ENCODE data around the gene AOPEP. TPM values are rescaled to one million over a fixed set of nuclear protein-coding genes. Genes with fewer than 3 reads are reported as not detected.
A peak's percentile ranks its signal among the peaks of the same experiment; 100 is the strongest.

The AOPEP gene
- total RNA-seq, 4 donors from 2014 or later: 56.5 to 160 (median 103) TPM

- Histone ChIP-seq H3K27ac (peak overlapping the region; percentile 87 to 96 (median 90)), H3K27me3 (no peaks in the 10 kb centered on the region), H3K4me3 (no peak overlapping the region), H3K9me3 (no peaks in the 10 kb centered on the region), H3K36me3 (peaks cover 0 to 5% of the 10 kb centered on the region in 2 donors), H3K4me1 (peaks cover 86% of the 10 kb centered on the region in 2 donors)
- in situ Hi-C loops (cut with MboI; ENCODE audit: low sequenced_read_pairs in 4 of 4) (no loop called here), intact Hi-C loops (cut with DNase I; ENCODE audit: low total_unique reads) (no loop called here)
- TF ChIP-seq, protein P1, sequence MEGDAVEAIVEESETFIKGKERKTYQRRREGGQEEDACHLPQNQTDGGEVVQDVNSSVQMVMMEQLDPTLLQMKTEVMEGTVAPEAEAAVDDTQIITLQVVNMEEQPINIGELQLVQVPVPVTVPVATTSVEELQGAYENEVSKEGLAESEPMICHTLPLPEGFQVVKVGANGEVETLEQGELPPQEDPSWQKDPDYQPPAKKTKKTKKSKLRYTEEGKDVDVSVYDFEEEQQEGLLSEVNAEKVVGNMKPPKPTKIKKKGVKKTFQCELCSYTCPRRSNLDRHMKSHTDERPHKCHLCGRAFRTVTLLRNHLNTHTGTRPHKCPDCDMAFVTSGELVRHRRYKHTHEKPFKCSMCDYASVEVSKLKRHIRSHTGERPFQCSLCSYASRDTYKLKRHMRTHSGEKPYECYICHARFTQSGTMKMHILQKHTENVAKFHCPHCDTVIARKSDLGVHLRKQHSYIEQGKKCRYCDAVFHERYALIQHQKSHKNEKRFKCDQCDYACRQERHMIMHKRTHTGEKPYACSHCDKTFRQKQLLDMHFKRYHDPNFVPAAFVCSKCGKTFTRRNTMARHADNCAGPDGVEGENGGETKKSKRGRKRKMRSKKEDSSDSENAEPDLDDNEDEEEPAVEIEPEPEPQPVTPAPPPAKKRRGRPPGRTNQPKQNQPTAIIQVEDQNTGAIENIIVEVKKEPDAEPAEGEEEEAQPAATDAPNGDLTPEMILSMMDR (IDR thresholded peaks at IDR 0.05 in 4 of 5, conservative IDR thresholded peaks at IDR 0.05 in 1 of 5): no peak
- TF ChIP-seq POLR2A (IDR thresholded peaks at IDR 0.05): no peak
- DNase-seq (peak in 1 of 2 donors; percentile 25), ATAC-seq (no peak)
Measured at GRCh38 chr9:95088421-95089161, 362.1 kb downstream of the AOPEP start.

GRCh38 chr9:95089257-95090022, 362.9 kb downstream of the AOPEP start:
- in situ Hi-C loops (cut with MboI; ENCODE audit: low sequenced_read_pairs in 4 of 4): no loop called here
- ATAC-seq (no peak), DNase-seq (peak in 1 of 2 donors; percentile 33)
- Histone ChIP-seq H3K4me1 (peaks cover 86 to 88% of the 10 kb centered on the region in 2 donors), H3K27me3 (no peaks in the 10 kb centered on the region), H3K27ac (peak overlapping the region; percentile 87 to 96 (median 90)), H3K36me3 (peaks cover 0 to 5% of the 10 kb centered on the region in 2 donors), H3K9me3 (no peaks in the 10 kb centered on the region), H3K4me3 (no peak overlapping the region)
- TF ChIP-seq, protein P1 (IDR thresholded peaks at IDR 0.05 in 4 of 5, conservative IDR thresholded peaks at IDR 0.05 in 1 of 5): no peak
- TF ChIP-seq POLR2A (IDR thresholded peaks at IDR 0.05): no peak
- intact Hi-C loops (cut with DNase I; ENCODE audit: low total_unique reads): loop anchor here (5.0 to 10.0 kb wide), 3 partner anchors 82 to 415 kb away; no protein-coding TSS in a partner anchor

- Histone ChIP-seq H3K27ac (peak overlapping the region; percentile 87 to 96 (median 90)), H3K4me1 (peaks cover 86 to 88% of the 10 kb centered on the region in 2 donors), H3K4me3 (no peak overlapping the region), H3K36me3 (peaks cover 0 to 5% of the 10 kb centered on the region in 2 donors), H3K27me3 (no peaks in the 10 kb centered on the region), H3K9me3 (no peaks in the 10 kb centered on the region)
- TF ChIP-seq, protein P1 (IDR thresholded peaks at IDR 0.05 in 4 of 5, conservative IDR thresholded peaks at IDR 0.05 in 1 of 5): no peak
- no peak for TF ChIP-seq POLR2A (IDR thresholded peaks at IDR 0.05)
- peak; percentile 20 to 50 for ATAC-seq
- intact Hi-C loops (cut with DNase I; ENCODE audit: low total_unique reads) (loop anchor here (5.0 to 10.0 kb wide), 3 partner anchors 83 to 415 kb away; no protein-coding TSS in a partner anchor), in situ Hi-C loops (cut with MboI; ENCODE audit: low sequenced_read_pairs in 4 of 4) (no loop called here)
- DNase-seq: peak; percentile 63 to 89
Measured at GRCh38 chr9:95090023-95090791, 363.7 kb downstream of the AOPEP start.

DNA sequence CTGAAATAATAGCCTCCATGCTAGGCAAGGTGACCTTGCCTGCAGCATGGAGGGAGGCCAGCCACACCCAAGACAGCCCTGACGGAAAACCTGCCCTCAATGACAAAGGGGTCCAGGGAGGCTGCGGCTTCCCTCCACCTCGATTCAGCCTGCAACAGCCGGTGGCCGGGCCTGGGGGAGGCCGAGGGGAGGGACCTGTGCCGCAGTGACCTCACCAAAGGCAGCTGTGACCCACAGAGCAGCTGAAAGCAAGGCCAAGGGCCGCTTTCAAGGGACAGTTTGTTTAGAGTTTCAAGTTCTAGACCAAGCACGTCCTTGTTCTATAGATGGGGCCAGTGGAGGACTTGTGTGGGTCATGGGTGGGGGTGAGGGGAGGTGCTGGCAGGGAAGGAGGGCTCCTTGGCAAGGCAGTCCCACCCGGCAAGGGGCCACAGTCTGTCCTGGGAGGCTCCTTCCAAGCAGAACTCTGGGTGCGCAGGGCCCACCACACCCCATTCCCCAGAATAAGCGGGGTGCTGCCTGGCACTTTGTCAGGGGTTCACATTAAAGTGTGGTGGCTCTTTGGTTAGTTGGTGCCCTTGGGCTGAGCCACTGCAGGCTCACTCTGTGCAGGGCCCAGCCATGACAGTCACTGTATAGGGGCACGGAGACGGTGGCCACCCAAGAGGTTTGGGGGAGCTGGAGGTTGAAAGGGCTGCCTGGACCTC, 364.5 kb downstream of the AOPEP start:
- H3K27ac ChIP-seq: peak overlapping the region; percentile 87 to 96 (median 90)
- H3K27me3 ChIP-seq: no peaks in the 10 kb centered on the region
- no peaks in the 10 kb centered on the region for H3K9me3 ChIP-seq
- H3K4me3 ChIP-seq: no peak overlapping the region
- in situ Hi-C loops (cut with MboI; ENCODE audit: low sequenced_read_pairs in 4 of 4): no loop called here
- no peak for TF ChIP-seq POLR2A (IDR thresholded peaks at IDR 0.05)
- TF ChIP-seq, protein P1 (IDR thresholded peaks at IDR 0.05 in 4 of 5, conservative IDR thresholded peaks at IDR 0.05 in 1 of 5): no peak
- ATAC-seq (no peak), DNase-seq (peak in 1 of 2 donors; percentile 33)
- H3K4me1 ChIP-seq: peaks cover 86 to 88% of the 10 kb centered on the region in 2 donors
- H3K36me3 ChIP-seq: peaks cover 0 to 5% of the 10 kb centered on the region in 2 donors
- intact Hi-C loops (cut with DNase I; ENCODE audit: low total_unique reads): loop anchor here (5.0 to 10.0 kb wide), 3 partner anchors 84 to 414 kb away; no protein-coding TSS in a partner anchor
